K562 (cell line): ENCODE data around the gene PDZRN4. TPM values are rescaled to one million over a fixed set of nuclear protein-coding genes. Genes with fewer than 3 reads are reported as not detected.

Experiments used
- ATAC-seq: fragments of 200-7000 bp; cut with Tn5 transposase; 3 replicates; pipeline ENCODE4 v1.9.1; 2020; ENCODE audit warnings: moderate library complexity
- BruUV-seq: library from RNA; stranded (reverse); fragments of 400-500 nt; replicated peaks from 2 replicates; lab custom pipeline; 2021; lab: Mats Ljungman, UMichigan
- CTCF ChIA-PET: fragments of 300-600 bp; formaldehyde crosslinking; extraction: SDS; loops from one replicate; lab custom pipeline; 2021; ENCODE audit warnings: low intra/inter-chr PET ratio; lab: Yijun Ruan, JAX
- POLR2A ChIA-PET: fragments of 300-600, 350-650 bp; sonication (Branson Sonifier 250); formaldehyde crosslinking; extraction: SDS; loops from one replicate; lab custom pipeline; 2021; ENCODE audit warnings: antibody characterized with exemption, inconsistent platforms; lab: Yijun Ruan, JAX
- DNase-seq, 4 experiments: peaks; one replicate each; pipeline versions ENCODE4 v3.0.0 to v3.0.0-alpha.2; 2011 to 2018; ENCODE audit warnings: low spot score in 3 of 4, mixed read lengths in 3 of 4; ENCODE audit errors: extremely low read depth in 1 of 4
- FAIRE-seq: peaks from 2 replicates; lab custom pipeline; 2011; peaks lifted over from hg19 to GRCh38; lab: Jason Lieb, UNC
- H2AFZ ChIP-seq: 2 replicates; pipeline ENCODE4 v1.6.0; 2011; ENCODE audit warnings: low read depth, low read length, control low read depth, inconsistent platforms
- H3K27ac ChIP-seq: fragments of 200-600 bp; 3 replicates; pipeline ENCODE4 v1.8.0; 2011; ENCODE audit warnings: low read depth, mild to moderate bottlenecking, control low read depth, inconsistent platforms, low read length, moderate library complexity, mixed read lengths; ENCODE audit errors: extremely low read depth
- H3K27me3 ChIP-seq, 2 experiments: fragments of 300-600 bp in 1 of 2; 2 replicates in 1 of 2; 3 replicates in 1 of 2; pipeline versions ENCODE4 v1.6.0 to v1.8.0; 2011; ENCODE audit warnings: inconsistent platforms in 2 of 2, low read length in 2 of 2, mild to moderate bottlenecking in 1 of 2, mixed read lengths in 1 of 2, moderate library complexity in 1 of 2; ENCODE audit not compliant: control insufficient read depth in 2 of 2, insufficient read depth in 2 of 2
- H3K36me3 ChIP-seq: fragments of 300-600 bp; 3 replicates; pipeline ENCODE4 v1.8.0; 2011; ENCODE audit warnings: mild to moderate bottlenecking, low read length, inconsistent platforms; ENCODE audit not compliant: control insufficient read depth, insufficient read depth
- H3K4me1 ChIP-seq, 2 experiments: fragments of 200-600 bp in 1 of 2; replicated peaks in 1 of 2; 2 replicates in 1 of 2; 3 replicates in 1 of 2; pipeline versions ENCODE4 v1.5.1 to v1.8.0; 2011; ENCODE audit warnings: inconsistent platforms in 2 of 2, low read length in 2 of 2, mild to moderate bottlenecking in 1 of 2, mixed read lengths in 1 of 2, moderate library complexity in 1 of 2; ENCODE audit not compliant: control insufficient read depth in 2 of 2, insufficient read depth in 2 of 2
- H3K4me2 ChIP-seq: 2 replicates; pipeline ENCODE4 v1.6.1; 2011; ENCODE audit warnings: low read length, control low read depth, inconsistent platforms, mixed read lengths; ENCODE audit not compliant: insufficient read depth
- H3K4me3 ChIP-seq: fragments of 200-600 bp; sonication (generic), shearing (Covaris generic); 2 replicates; pipeline ENCODE4 v1.5.1; 2016; ENCODE audit warnings: control low read depth, inconsistent platforms
- H3K79me2 ChIP-seq: fragments of 200-600 bp; 3 replicates; pipeline ENCODE4 v1.8.0; 2011; ENCODE audit warnings: low read length, inconsistent platforms; ENCODE audit not compliant: control insufficient read depth, insufficient read depth
- H3K9ac ChIP-seq, 2 experiments: 2 replicates each; pipeline versions ENCODE4 v1.6.0 to v1.6.1; 2011; ENCODE audit warnings: low read depth in 2 of 2, low read length in 2 of 2, control low read depth in 1 of 2, inconsistent platforms in 1 of 2, mild to moderate bottlenecking in 1 of 2, mixed read lengths in 1 of 2; ENCODE audit not compliant: insufficient read depth in 1 of 2
- H3K9me1 ChIP-seq: one replicate; pipeline ENCODE4 v1.6.0; 2011; ENCODE audit warnings: inconsistent platforms, mild to moderate bottlenecking, low read length, moderate library complexity; ENCODE audit not compliant: control insufficient read depth, insufficient read depth
- H3K9me3 ChIP-seq: replicated peaks from 2 replicates; pipeline ENCODE4 v1.5.1; 2011; ENCODE audit warnings: low read depth, low read length, inconsistent platforms; ENCODE audit not compliant: control insufficient read depth, insufficient read depth
- H4K20me1 ChIP-seq: replicated peaks from 2 replicates; pipeline ENCODE4 v1.6.1; 2011; ENCODE audit warnings: low read length, inconsistent platforms, mixed read lengths; ENCODE audit not compliant: control insufficient read depth, insufficient read depth
- CBFA2T3 ChIP-seq: fragments of 450-650 bp; IDR thresholded peaks from 2 replicates; pipeline ENCODE4 v1.6.1; 2017
- CXXC5 ChIP-seq: fragments of 250-450 bp; sonication (Bioruptor Pico); IDR thresholded peaks from 2 replicates; pipeline ENCODE4 v1.8.0; 2022; ENCODE audit warnings: inconsistent platforms, mild to moderate bottlenecking, moderate library complexity
- KLF1 ChIP-seq: fragments of 450-650 bp; IDR thresholded peaks from 2 replicates; pipeline ENCODE4 v1.6.1; 2016; ENCODE audit warnings: missing genetic modification characterization, missing compliant biosample characterization
- MIER1 ChIP-seq: fragments of 450-650 bp; IDR thresholded peaks from 2 replicates; pipeline ENCODE4 v1.6.1; 2016; ENCODE audit warnings: antibody characterized with exemption, mild to moderate bottlenecking, low read depth
- TEAD2 ChIP-seq: fragments of 450-650 bp; IDR thresholded peaks from 2 replicates; pipeline ENCODE4 v1.6.1; 2016; ENCODE audit warnings: missing genetic modification characterization, control low read depth, missing compliant biosample characterization
- ZNF41 ChIP-seq: fragments of 250-450 bp; sonication (Bioruptor Pico); conservative IDR thresholded peaks from 2 replicates; pipeline ENCODE4 v1.4.0; 2020; ENCODE audit warnings: mild to moderate bottlenecking
- WGBS: fragments of 100-300 bp; shearing (Covaris generic); methylation state at CpG from one replicate; pipeline ENCODE4 v1.1.6; 2016; ENCODE audit warnings: low coverage, mixed read lengths; ENCODE audit not compliant: insufficient coverage; ENCODE audit errors: missing lambda C conversion rate; 5-methylcytosine and 5-hydroxymethylcytosine counted together
- in situ Hi-C: fragments of 300-500 bp; cut with MboI; formaldehyde crosslinking; loops from 4 replicates; pipeline ENCODE4 v1.15.0; 2018; ENCODE audit warnings: inconsistent platforms, mixed read lengths
- intact Hi-C: fragments of 100-400 bp; cut with micrococcal nuclease; formaldehyde crosslinking; loops from 2 replicates; pipeline ENCODE4 v1.14.2; 2022
- polyA plus RNA-seq, 8 experiments: library from polyadenylated mRNA; depleted of rRNA in 4 of 8; stranded (reverse) in 5 of 8; unstranded in 3 of 8; fragments of >200 nt; fragmentation: Nextera tagmentation in 2 of 8; fragmentation: Illumina TruSeq in 1 of 8; extraction: Ambion mirVana in 2 of 8; extraction: Trizol in 1 of 8; gene quantifications; 2 replicates each; pipeline versions ENCODE4 v1.2.1 to v1.2.3, GENCODE V29; 2011 to 2014; ENCODE audit warnings: inconsistent platforms in 1 of 8, missing spikeins in 1 of 8
- total RNA-seq, 7 experiments: library from RNA; depleted of rRNA in 6 of 7; stranded (reverse); fragments of >200 nt in 6 of 7; fragmentation: Illumina TruSeq in 2 of 7; extraction: Trizol in 2 of 7; gene quantifications; 2 replicates each; pipeline versions ENCODE4 v1.2.1 to v1.2.3, GENCODE V29; 2011 to 2021; ENCODE audit warnings: low replicate concordance in 1 of 7
- TF ChIP-seq, protein P1 (sequence below): fragments of 250-450 bp; sonication (Bioruptor Pico); IDR thresholded peaks from 2 replicates; pipeline ENCODE4 v1.4.0; 2020
- TF ChIP-seq, protein P2 (sequence below): fragments of 450-650 bp; IDR thresholded peaks from 2 replicates; pipeline ENCODE4 v1.6.1; 2017; ENCODE audit warnings: antibody characterized with exemption, mild to moderate bottlenecking
- TF ChIP-seq, protein P3 (sequence below): fragments of 250-450 bp; sonication (Bioruptor Pico); IDR thresholded peaks from 2 replicates; pipeline ENCODE4 v1.8.0; 2021; ENCODE audit warnings: moderate library complexity, mild to moderate bottlenecking, inconsistent platforms

The PDZRN4 gene
- total and polyA plus RNA-seq, 9 of the 15 experiments (the other 6 are each of a cell fraction or from before 2014, with no cell fraction given): not detected

DNA sequence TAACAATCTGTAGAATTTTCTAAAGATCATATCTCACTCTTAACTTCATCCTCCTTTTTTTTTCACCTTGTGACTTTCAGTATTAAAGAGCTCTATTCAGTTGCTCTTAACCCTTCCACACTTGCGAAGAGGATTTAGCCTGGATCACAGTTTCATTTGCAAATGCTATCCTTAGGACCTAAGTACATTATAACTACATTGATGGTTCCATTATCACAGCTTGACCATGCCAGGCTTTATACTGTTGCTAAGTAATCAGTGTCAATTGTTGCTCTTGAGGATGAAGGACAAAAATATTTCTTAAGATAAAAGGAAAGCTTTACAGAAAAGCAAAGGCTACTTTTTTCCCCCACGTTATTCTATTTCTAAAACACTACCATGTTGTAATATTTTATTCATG, 122.2 kb downstream of the PDZRN4 start (continued):
- TF ChIP-seq, protein P1, sequence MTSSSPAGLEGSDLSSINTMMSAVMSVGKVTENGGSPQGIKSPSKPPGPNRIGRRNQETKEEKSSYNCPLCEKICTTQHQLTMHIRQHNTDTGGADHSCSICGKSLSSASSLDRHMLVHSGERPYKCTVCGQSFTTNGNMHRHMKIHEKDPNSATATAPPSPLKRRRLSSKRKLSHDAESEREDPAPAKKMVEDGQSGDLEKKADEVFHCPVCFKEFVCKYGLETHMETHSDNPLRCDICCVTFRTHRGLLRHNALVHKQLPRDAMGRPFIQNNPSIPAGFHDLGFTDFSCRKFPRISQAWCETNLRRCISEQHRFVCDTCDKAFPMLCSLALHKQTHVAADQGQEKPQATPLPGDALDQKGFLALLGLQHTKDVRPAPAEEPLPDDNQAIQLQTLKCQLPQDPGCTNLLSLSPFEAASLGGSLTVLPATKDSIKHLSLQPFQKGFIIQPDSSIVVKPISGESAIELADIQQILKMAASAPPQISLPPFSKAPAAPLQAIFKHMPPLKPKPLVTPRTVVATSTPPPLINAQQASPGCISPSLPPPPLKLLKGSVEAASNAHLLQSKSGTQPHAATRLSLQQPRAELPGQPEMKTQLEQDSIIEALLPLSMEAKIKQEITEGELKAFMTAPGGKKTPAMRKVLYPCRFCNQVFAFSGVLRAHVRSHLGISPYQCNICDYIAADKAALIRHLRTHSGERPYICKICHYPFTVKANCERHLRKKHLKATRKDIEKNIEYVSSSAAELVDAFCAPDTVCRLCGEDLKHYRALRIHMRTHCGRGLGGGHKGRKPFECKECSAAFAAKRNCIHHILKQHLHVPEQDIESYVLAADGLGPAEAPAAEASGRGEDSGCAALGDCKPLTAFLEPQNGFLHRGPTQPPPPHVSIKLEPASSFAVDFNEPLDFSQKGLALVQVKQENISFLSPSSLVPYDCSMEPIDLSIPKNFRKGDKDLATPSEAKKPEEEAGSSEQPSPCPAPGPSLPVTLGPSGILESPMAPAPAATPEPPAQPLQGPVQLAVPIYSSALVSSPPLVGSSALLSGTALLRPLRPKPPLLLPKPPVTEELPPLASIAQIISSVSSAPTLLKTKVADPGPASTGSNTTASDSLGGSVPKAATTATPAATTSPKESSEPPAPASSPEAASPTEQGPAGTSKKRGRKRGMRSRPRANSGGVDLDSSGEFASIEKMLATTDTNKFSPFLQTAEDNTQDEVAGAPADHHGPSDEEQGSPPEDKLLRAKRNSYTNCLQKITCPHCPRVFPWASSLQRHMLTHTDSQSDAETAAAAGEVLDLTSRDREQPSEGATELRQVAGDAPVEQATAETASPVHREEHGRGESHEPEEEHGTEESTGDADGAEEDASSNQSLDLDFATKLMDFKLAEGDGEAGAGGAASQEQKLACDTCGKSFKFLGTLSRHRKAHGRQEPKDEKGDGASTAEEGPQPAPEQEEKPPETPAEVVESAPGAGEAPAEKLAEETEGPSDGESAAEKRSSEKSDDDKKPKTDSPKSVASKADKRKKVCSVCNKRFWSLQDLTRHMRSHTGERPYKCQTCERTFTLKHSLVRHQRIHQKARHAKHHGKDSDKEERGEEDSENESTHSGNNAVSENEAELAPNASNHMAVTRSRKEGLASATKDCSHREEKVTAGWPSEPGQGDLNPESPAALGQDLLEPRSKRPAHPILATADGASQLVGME (CRISPR knock-in tag): no peak
- TF ChIP-seq, all 486 proteins: peak for 0

DNA sequence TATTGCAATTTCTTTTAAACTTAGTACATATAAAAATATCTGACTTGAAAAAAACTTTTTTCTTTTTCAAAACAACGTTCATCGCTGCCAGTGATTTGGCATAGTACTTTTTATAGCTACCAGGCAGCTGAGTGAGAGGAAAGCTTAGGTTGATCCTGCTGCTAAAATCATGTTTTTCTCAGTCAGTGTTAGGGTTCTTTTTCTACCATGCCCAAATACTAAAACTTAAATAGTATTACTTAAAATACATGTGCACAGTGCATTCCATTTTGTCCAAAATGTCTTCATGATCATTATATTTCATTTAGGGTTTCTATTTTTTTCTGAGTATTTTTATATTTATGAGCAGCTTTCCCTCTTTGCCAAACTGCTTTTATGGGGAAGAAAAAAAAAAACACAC, 123.8 kb downstream of the PDZRN4 start:
- no peaks in the 10 kb centered on the region for H4K20me1 ChIP-seq
- no peak for DNase-seq
- 0% methylated on average over 2 of the region's 2 CpGs for WGBS
- H3K4me2 ChIP-seq: no peak overlapping the region
- H2AFZ ChIP-seq: no peak overlapping the region
- no peaks in the 10 kb centered on the region for H3K9me1 ChIP-seq
- H3K36me3 ChIP-seq: no peaks in the 10 kb centered on the region
- no peaks in the 10 kb centered on the region for H3K27me3 ChIP-seq
- ATAC-seq: no peak
- intact Hi-C loops: no loop called here
- POLR2A ChIA-PET: no interaction called here
- BruUV-seq: no TSS peak
- no peak overlapping the region for H3K27ac ChIP-seq
- no peaks in the 10 kb centered on the region for H3K4me1 ChIP-seq
- no peak for FAIRE-seq
- in situ Hi-C loops: no loop called here
- H3K9me3 ChIP-seq: no peaks in the 10 kb centered on the region
- H3K79me2 ChIP-seq: no peaks in the 10 kb centered on the region
- H3K9ac ChIP-seq: no peak overlapping the region
- CTCF ChIA-PET: no interaction called here
- no peak overlapping the region for H3K4me3 ChIP-seq
- TF ChIP-seq KLF1 (tag): no peak
- no peak for TF ChIP-seq ZNF41 (CRISPR knock-in tag)
- TF ChIP-seq CXXC5 (CRISPR knock-in tag): no peak
- no peak for TF ChIP-seq MIER1
- TF ChIP-seq TEAD2 (tag): no peak
- TF ChIP-seq, protein P2, sequence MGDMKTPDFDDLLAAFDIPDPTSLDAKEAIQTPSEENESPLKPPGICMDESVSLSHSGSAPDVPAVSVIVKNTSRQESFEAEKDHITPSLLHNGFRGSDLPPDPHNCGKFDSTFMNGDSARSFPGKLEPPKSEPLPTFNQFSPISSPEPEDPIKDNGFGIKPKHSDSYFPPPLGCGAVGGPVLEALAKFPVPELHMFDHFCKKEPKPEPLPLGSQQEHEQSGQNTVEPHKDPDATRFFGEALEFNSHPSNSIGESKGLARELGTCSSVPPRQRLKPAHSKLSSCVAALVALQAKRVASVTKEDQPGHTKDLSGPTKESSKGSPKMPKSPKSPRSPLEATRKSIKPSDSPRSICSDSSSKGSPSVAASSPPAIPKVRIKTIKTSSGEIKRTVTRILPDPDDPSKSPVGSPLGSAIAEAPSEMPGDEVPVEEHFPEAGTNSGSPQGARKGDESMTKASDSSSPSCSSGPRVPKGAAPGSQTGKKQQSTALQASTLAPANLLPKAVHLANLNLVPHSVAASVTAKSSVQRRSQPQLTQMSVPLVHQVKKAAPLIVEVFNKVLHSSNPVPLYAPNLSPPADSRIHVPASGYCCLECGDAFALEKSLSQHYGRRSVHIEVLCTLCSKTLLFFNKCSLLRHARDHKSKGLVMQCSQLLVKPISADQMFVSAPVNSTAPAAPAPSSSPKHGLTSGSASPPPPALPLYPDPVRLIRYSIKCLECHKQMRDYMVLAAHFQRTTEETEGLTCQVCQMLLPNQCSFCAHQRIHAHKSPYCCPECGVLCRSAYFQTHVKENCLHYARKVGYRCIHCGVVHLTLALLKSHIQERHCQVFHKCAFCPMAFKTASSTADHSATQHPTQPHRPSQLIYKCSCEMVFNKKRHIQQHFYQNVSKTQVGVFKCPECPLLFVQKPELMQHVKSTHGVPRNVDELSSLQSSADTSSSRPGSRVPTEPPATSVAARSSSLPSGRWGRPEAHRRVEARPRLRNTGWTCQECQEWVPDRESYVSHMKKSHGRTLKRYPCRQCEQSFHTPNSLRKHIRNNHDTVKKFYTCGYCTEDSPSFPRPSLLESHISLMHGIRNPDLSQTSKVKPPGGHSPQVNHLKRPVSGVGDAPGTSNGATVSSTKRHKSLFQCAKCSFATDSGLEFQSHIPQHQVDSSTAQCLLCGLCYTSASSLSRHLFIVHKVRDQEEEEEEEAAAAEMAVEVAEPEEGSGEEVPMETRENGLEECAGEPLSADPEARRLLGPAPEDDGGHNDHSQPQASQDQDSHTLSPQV: no peak
- no peak for TF ChIP-seq CBFA2T3
- TF ChIP-seq, protein P3, sequence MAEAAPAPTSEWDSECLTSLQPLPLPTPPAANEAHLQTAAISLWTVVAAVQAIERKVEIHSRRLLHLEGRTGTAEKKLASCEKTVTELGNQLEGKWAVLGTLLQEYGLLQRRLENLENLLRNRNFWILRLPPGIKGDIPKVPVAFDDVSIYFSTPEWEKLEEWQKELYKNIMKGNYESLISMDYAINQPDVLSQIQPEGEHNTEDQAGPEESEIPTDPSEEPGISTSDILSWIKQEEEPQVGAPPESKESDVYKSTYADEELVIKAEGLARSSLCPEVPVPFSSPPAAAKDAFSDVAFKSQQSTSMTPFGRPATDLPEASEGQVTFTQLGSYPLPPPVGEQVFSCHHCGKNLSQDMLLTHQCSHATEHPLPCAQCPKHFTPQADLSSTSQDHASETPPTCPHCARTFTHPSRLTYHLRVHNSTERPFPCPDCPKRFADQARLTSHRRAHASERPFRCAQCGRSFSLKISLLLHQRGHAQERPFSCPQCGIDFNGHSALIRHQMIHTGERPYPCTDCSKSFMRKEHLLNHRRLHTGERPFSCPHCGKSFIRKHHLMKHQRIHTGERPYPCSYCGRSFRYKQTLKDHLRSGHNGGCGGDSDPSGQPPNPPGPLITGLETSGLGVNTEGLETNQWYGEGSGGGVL (CRISPR knock-in tag): no peak
